Panc1 (cell line): ENCODE measurements around the gene CTR9. TPM values are rescaled to one million over a fixed set of nuclear protein-coding genes. Genes with fewer than 3 reads are reported as not detected.

Experiments
- ATAC-seq: fragments of 200-7000 bp; cut with Tn5 transposase; 2 replicates; pipeline ENCODE4 v1.9.1; 2020; ENCODE audit warnings: mild to moderate bottlenecking, moderate library complexity
- BruUV-seq: library from RNA; stranded (reverse); fragments of 400-500 nt; replicated peaks from 2 replicates; lab custom pipeline; 2021; lab: Mats Ljungman, UMichigan
- CTCF ChIA-PET: fragments of 300-600 bp; sonication (Branson Sonifier 250); formaldehyde crosslinking; loops from one replicate; lab custom pipeline; 2022; ENCODE audit warnings: antibody characterized with exemption; lab: Charles Lee
- POLR2A ChIA-PET: fragments of 300-600 bp; sonication (Branson Sonifier 250); formaldehyde crosslinking; loops from one replicate; lab custom pipeline; 2022; ENCODE audit warnings: antibody characterized with exemption; lab: Charles Lee
- DNase-seq: peaks from one replicate; pipeline ENCODE4 v3.0.0-alpha.2; 2010; ENCODE audit warnings: low read depth, low spot score
- H3K27ac ChIP-seq: 2 replicates; pipeline ENCODE4 v1.5.1; 2011; ENCODE audit warnings: mild to moderate bottlenecking, low read length, inconsistent platforms
- H3K27me3 ChIP-seq: fragments of 200-500 bp; sonication (Bioruptor generic); 2 replicates; pipeline ENCODE4 v1.6.0; 2014; ENCODE audit warnings: low read length, inconsistent platforms; ENCODE audit not compliant: control insufficient read depth, insufficient read depth
- H3K36me3 ChIP-seq: fragments of 200-500 bp; sonication (Bioruptor generic); 2 replicates; pipeline ENCODE4 v1.5.1; 2014; ENCODE audit warnings: inconsistent platforms, mild to moderate bottlenecking, low read length, moderate library complexity; ENCODE audit not compliant: control insufficient read depth, insufficient read depth
- H3K4me1 ChIP-seq: 2 replicates; pipeline ENCODE4 v1.5.1; 2011; ENCODE audit warnings: inconsistent platforms, mild to moderate bottlenecking, low read length, moderate library complexity; ENCODE audit not compliant: control insufficient read depth, insufficient read depth
- H3K4me3 ChIP-seq, 2 experiments: 2 replicates each; pipeline ENCODE4 v1.5.1; 2011 to 2012; ENCODE audit warnings: low read depth in 2 of 2, low read length in 2 of 2, mild to moderate bottlenecking in 2 of 2, inconsistent platforms in 1 of 2, moderate library complexity in 1 of 2
- H3K9me3 ChIP-seq: fragments of 200-500 bp; sonication (Bioruptor generic); 2 replicates; pipeline ENCODE4 v1.5.1; 2014; ENCODE audit warnings: low read depth, mild to moderate bottlenecking, inconsistent platforms, low read length, moderate library complexity; ENCODE audit not compliant: control insufficient read depth, insufficient read depth
- TCF7L2 ChIP-seq: IDR thresholded peaks from 2 replicates; pipeline ENCODE4 v1.6.1; 2011; ENCODE audit warnings: mild to moderate bottlenecking, low read depth, low read length, inconsistent platforms
- in situ Hi-C: cut with HindIII; loops from 2 replicates; pipeline ENCODE4 v1.10.0; 2016; ENCODE audit warnings: low sequenced_read_pairs, low pct_unique_long_range_greater_than_20kb
- intact Hi-C: fragments of 100-400 bp; cut with micrococcal nuclease; formaldehyde crosslinking; loops from one replicate; pipeline ENCODE4 v1.10.0; 2022; ENCODE audit not compliant: unreplicated experiment
- total RNA-seq: library from RNA; stranded (reverse); gene quantifications from one replicate; pipeline ENCODE4 v1.2.1, GENCODE V29; 2021; ENCODE audit not compliant: unreplicated experiment
- TF ChIP-seq, protein P1 (sequence below), 2 experiments: IDR thresholded peaks; 2 replicates each; pipeline ENCODE4 v1.6.1; 2011 to 2012; ENCODE audit warnings: low read depth in 2 of 2, control low read depth in 1 of 2, low read length in 1 of 2, mild to moderate bottlenecking in 1 of 2, moderate library complexity in 1 of 2; ENCODE audit not compliant: insufficient read depth in 1 of 2

The CTR9 gene
- total RNA-seq, 1 experiment from 2014 or later = 60.1 TPM

DNA sequence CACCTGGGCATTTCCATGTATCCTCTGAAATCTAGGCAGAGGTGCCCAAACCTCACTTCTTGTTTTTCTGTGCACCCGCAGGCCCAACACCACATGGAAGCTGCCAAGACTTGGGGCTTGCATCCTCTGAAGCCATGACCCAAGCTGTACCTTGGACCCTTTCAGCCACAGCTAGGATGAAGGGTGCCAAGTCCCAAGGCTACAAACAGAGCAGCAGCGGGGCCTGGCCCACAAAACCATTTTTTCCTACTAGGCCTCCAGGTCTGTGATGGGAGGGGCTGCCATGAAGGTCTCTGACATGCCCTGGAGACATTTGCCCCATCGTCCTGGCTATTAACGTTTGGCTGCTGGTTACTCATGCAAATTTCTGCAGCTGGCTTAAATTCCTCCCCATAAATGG is 78.1 kb downstream of the CTR9 start:
- Histone ChIP-seq H3K27me3 (no peaks in the 10 kb centered on the region), H3K36me3 (no peaks in the 10 kb centered on the region), H3K27ac (no peak overlapping the region), H3K4me1 (no peaks in the 10 kb centered on the region), H3K9me3 (no peaks in the 10 kb centered on the region), H3K4me3 (no peak overlapping the region)
- ChIA-PET CTCF (interaction anchor here (0.6 kb wide), 1 partner anchor 207 kb away, joined by 3 read pairs; no protein-coding TSS in a partner anchor), POLR2A (no interaction called here)
- no peak for DNase-seq
- intact Hi-C loops = no loop called here
- BruUV-seq = no TSS peak
- TF ChIP-seq, protein P1, sequence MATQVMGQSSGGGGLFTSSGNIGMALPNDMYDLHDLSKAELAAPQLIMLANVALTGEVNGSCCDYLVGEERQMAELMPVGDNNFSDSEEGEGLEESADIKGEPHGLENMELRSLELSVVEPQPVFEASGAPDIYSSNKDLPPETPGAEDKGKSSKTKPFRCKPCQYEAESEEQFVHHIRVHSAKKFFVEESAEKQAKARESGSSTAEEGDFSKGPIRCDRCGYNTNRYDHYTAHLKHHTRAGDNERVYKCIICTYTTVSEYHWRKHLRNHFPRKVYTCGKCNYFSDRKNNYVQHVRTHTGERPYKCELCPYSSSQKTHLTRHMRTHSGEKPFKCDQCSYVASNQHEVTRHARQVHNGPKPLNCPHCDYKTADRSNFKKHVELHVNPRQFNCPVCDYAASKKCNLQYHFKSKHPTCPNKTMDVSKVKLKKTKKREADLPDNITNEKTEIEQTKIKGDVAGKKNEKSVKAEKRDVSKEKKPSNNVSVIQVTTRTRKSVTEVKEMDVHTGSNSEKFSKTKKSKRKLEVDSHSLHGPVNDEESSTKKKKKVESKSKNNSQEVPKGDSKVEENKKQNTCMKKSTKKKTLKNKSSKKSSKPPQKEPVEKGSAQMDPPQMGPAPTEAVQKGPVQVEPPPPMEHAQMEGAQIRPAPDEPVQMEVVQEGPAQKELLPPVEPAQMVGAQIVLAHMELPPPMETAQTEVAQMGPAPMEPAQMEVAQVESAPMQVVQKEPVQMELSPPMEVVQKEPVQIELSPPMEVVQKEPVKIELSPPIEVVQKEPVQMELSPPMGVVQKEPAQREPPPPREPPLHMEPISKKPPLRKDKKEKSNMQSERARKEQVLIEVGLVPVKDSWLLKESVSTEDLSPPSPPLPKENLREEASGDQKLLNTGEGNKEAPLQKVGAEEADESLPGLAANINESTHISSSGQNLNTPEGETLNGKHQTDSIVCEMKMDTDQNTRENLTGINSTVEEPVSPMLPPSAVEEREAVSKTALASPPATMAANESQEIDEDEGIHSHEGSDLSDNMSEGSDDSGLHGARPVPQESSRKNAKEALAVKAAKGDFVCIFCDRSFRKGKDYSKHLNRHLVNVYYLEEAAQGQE (IDR thresholded peaks at IDR 0.05; ENCODE audit: insufficient read depth in 1 of 2, low read depth in 2 of 2, low read length in 1 of 2) = no peak
- TF ChIP-seq TCF7L2 = no peak
- in situ Hi-C loops = no loop called here
- ATAC-seq = no peak

Other genes with a start within 250 kb of the CTR9 start
- gene RNF141, start 210.1 kb upstream of the CTR9 start, total RNA-seq = 35.8 TPM
- 0.31 TPM for gene LYVE1, start 182.6 kb upstream of the CTR9 start, total RNA-seq
- 0.21 TPM for gene IRAG1, start 57.5 kb upstream of the CTR9 start, total RNA-seq
- 2,422 TPM for gene EIF4G2, start 57.7 kb downstream of the CTR9 start, total RNA-seq
- gene ZBED5, start 106.8 kb downstream of the CTR9 start, total RNA-seq = 114 TPM